Frontal cortex (tissue), 4 donors: Measurements from ENCODE around the gene NAT16. TPM values are rescaled to one million over a fixed set of nuclear protein-coding genes. Genes with fewer than 3 reads are reported as not detected.
"Not testable (repeated sequence)": the region's sequence is repeated elsewhere in the genome, so short reads cannot be mapped to it uniquely, and the experiment has no call there.

Experiments
- DNase-seq, 2 donors: peaks; one replicate each; pipeline ENCODE4 v3.0.0; 2012; ENCODE audit warnings: low spot score in 2 of 2
- FAIRE-seq: peaks from 2 replicates; lab custom pipeline; 2012; peaks lifted over from hg19 to GRCh38; lab: Jason Lieb, UNC
- total RNA-seq: library from RNA; depleted of rRNA; stranded (reverse); fragments of >200 nt; gene quantifications from one replicate; pipeline ENCODE4 v1.2.3, GENCODE V29; 2014
- donor health status: control.
- donor health status: control.
- donor health status: control.

NAT16 gene
- total RNA-seq, 1 donor from 2014 or later, result 0.82 TPM

- not testable (repeated sequence) for FAIRE-seq, DNase-seq
These were observed 23.9 kb upstream of the NAT16 start for GRCh38 chr7:101203740-101204738.

GRCh38 chr7:101202603-101202918 lies 22.5 kb upstream of the NAT16 start:
- DNase-seq (no peak), FAIRE-seq (no peak)

- no peak for FAIRE-seq
- no peak for DNase-seq
These were observed 21.9 kb upstream of the NAT16 start for GRCh38 chr7:101201695-101202602.

DNA sequence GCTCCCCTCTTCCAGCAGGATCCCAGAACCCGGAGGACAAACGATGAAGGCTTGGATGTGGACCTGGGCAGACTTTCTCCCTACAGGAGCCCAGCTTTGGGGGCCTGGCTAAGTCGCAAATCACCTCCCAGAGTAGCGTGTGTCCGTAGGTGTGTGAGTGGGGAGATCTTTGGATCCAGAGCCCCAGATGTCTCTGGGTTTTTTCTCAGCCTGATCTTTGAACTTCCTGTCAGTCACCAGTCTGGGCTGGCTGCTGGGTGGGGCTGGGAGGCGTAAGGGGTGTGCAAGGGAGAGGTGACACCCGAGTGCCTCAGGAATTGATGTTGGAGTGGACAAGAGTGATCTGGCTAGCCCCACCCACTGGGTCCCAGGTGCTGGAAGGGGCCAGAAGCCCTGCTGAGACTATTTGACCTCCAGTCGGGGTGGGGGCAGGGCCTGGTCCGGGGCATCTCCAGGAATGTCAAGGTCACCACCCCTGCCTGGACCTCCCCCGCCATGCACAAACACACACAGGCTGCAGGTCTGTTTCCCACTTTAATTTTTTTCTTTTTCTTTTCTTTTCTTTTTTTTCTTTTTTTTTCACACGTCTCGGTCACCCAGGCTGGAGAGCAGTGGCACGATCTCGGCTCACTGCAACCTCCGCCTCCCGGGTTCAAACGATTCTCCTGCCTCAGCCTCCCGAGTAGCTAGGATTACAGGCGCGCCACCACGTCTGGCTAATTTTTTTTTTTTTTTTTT lies 20.9 kb upstream of the NAT16 start, which contains the start of gene MOGAT3:
Gene MOGAT3, minus strand, starts transcription at position 175 of the 738 bp plus-strand sequence. CDS start 182 bp downstream, outside the sequence.
- no peak for DNase-seq
- no peak for FAIRE-seq

- DNase-seq (no peak), FAIRE-seq (no peak)
These were observed 20.4 kb upstream of the NAT16 start for GRCh38 chr7:101200504-101200861.

- not testable (repeated sequence) for FAIRE-seq, DNase-seq
These were observed 19.4 kb upstream of the NAT16 start for GRCh38 chr7:101199522-101199921.

DNA sequence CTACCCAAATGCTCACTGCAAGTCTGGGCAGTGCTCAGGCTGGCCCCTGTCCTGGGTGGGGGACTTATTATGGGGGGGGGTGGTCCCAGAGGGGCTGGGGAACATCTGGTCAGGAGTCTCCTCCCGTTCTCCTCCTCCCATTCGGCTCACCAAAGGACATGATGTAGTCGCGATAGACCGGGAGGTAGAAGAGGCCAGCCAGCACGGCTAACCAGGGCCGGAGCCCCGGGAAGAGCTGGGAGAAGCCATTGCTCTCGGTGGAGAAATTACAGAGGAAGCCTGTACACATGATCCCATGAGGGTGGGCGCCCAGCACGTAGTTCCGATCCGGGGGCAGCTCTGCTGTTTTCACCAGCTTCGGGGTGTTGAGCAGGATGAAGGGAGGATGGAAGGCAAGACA lies 18.4 kb upstream of the NAT16 start:
- FAIRE-seq, result no peak

GRCh38 chr7:101197991-101198390 lies 17.9 kb upstream of the NAT16 start:
- DNase-seq, result no peak
- FAIRE-seq, result no peak

More for the DNA sequence above, 18.4 kb upstream of the NAT16 start:
- no peak for DNase-seq

GRCh38 chr7:101195884-101196283 lies 15.8 kb upstream of the NAT16 start:
- FAIRE-seq, result no peak

GRCh38 chr7:101189109-101189508 lies 9.0 kb upstream of the NAT16 start:
- FAIRE-seq (no peak), DNase-seq (no peak)

More at GRCh38 chr7:101195884-101196283, 15.8 kb upstream of the NAT16 start:
- no peak for DNase-seq

- FAIRE-seq (no peak), DNase-seq (no peak)
These were observed 6.8 kb upstream of the NAT16 start for GRCh38 chr7:101186844-101187428.

DNA sequence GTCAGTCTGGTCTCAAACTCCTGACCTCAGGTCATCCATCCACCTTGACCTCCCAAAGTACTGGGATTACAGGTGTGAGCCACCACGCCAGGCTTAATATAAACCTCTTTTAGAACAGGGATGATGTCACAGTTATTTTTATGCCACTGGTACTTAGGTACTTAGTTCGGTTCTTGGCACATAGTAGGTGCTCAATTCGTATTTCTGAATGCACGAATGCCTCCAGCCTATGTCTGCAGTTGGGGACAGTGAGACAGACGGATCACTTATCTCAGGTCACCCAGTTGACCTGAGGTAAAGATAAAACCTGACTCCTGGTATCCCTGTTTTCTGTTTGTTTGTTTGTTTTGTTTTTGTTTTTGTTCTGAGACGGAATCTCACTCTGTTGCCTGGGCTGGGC lies 6.1 kb upstream of the NAT16 start:
- DNase-seq (no peak), FAIRE-seq (no peak)

DNA sequence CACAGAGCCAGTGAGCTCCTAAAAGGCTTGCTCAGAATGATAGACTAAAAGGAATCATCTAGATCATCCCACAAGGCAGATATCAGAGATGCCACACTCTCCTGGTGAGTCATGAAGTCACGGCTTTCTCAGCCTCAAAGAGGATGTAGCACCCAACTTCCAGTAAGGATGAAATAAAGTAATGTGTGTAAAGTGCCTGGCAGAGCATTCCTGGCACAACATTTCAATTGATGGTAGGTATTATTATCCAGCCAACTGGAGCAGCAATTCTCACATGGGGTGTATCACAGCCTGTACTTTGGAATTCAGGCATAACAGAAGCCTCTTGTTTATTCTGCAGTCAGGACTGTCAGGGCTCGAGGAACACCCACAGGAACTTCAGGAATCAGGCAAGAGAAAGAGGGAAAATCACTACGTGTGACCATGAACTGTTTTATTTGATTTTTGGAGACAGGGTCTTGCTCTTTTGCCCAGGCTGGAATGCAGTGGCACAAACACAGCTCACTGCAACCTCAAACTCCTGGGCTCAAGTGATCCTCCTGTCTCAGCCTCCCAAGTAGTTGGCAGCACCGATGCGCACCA lies 5.3 kb upstream of the NAT16 start:
- no peak for DNase-seq
- no peak for FAIRE-seq

DNA sequence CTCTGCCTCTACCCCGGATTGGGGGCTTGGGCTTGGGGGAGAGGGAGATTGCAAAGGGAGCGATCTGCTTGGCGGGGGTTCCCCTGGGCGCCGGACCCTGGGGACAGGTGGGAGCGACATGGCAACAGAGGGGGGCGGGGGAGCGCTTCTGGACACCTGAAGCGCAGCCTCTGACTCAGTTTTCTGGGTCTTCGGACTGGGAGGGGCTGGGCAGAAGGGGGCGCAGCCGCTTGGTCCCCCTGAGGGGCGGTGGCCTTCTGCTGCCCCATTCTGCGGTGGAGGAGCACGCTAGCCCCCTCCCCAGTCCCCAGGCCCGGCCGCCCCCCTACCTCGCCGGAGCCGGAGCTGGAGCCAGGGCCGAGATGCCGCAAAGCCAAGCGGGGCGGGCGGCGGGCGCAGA lies 380 bp downstream of the NAT16 start:
- DNase-seq (no peak), FAIRE-seq (no peak)

DNA sequence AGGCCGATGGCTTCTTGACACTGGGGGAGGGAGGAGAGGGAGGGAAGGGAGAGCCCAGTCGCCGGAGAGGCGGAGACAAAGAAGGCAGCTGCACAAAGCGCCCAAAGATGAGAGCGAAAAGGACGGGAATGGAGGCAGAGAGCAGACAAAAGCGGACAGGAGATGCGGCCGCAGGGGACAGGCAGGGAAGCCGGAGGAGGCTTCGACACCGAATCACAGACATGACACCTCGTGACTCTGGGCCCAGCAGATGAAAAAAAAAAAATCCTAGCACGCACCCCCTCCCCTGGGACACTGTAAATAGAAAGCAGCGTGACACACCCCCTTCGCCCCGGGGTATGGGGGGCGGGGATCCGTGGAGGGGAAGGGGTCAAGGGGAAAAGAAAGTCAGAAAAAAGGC lies 976 bp downstream of the NAT16 start:
- FAIRE-seq, result no peak
- DNase-seq, result no peak

DNA sequence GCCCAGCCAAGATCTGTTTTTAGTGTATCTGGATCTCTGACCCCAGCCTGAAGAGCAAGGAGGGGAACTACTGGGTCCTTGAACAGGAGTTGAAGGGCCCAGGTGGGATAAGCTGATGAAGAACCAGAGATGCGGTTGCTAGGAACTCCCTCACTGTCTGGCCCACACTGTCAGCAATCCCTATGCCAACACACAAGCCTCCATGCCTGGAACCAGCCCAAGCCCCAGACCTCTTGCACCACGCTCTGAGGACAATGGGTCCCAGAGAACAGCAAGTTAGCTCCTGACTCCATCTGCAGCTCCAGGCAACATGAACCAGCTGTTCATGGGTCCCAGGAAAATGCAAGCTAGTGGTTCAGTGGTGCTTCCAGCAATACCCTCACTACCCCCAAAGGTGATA lies 2.4 kb downstream of the NAT16 start:
- FAIRE-seq, result no peak

DNA sequence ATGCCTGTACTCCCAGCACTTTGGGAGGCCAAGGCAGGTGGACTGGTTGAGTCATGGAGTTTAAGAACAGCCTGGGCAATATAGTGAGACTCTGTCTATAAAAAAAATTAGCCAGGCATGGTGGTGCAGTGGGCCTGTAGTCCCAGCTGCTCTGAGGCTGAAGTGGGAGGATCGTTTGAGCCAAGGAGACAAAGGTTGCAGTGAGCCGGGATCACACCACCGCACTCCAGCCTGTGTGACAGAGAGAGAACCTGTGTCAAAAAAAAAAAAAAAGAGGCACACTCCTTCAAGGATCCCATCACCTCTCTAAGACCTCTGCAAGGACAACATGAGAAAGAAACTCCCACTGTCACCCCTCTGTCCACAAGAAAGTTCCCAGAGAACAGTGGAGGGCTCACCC lies 4.4 kb downstream of the NAT16 start:
- FAIRE-seq, result no peak
- DNase-seq, result no peak

More for the DNA sequence above, 2.4 kb downstream of the NAT16 start:
- DNase-seq, result no peak

DNA sequence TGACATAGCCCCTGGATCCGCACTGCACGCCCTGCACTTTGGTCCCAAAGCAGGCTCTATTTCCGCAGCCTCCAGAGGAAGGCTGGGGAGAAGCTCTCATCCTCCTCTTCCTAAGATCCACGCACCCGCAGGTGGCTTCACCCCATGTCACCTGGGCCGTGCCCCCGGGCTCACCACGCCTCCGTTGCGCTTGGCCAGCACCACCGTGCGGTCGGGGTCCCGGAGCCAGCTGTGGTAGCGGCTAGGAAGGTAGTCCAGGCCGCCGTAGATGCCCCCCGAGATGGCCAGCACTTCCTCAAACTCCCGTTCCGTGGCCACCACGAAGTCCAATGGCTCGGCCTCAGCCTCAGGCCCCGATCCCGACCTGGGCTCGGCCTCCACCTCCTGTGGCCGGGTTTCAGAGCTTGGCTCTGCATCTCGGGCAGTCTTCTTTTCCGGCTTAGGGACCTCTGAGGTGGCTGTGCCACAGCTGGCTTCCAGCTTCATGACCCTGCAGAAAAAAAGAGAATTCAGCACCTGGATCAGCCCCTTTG lies 5.7 kb downstream of the NAT16 start:
- no peak for FAIRE-seq

DNA sequence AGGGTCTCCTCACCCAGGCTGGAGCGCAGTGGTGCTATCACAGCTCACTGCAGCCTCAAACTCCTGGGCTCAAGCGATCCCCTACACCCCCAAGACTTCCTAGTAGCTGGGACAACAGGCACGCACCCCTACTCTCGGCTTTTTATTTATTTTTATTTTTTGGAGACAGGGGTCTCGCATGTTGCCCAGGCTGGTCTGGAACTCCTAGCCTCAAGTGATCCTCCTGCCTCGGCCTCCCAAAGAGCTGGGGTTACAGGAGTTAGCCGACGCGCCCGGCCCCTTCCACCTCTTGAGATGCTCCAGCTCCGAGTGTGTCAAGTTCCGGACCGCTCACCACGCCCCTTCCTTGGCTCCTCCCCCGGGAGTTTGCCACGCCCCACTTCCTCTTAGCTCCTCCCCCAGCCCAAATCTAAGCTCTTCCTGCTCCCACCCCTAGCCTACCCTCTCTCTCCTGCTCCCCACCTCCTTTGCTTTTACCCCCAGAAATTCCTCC lies 6.3 kb downstream of the NAT16 start:
- DNase-seq, result no peak
- FAIRE-seq, result no peak

More for the DNA sequence above, 5.7 kb downstream of the NAT16 start:
- DNase-seq, result no peak
